ENCODE measurements around the gene CHMP6.

CHMP6 gene

GRCh38 chr17:80991645-80992076 lies at the start of gene CHMP6:
CHMP6 (plus strand) TSS chr17:80991841; CDS start chr17:80991919, 78 bp downstream.
- DNase-seq (ENCODE audit: low spot score), result peak; percentile 95

- peak; percentile 95 for DNase-seq (ENCODE audit: low spot score)
Measured at GRCh38 chr17:80942423-80943345, 49.0 kb upstream of the CHMP6 start.

DNA sequence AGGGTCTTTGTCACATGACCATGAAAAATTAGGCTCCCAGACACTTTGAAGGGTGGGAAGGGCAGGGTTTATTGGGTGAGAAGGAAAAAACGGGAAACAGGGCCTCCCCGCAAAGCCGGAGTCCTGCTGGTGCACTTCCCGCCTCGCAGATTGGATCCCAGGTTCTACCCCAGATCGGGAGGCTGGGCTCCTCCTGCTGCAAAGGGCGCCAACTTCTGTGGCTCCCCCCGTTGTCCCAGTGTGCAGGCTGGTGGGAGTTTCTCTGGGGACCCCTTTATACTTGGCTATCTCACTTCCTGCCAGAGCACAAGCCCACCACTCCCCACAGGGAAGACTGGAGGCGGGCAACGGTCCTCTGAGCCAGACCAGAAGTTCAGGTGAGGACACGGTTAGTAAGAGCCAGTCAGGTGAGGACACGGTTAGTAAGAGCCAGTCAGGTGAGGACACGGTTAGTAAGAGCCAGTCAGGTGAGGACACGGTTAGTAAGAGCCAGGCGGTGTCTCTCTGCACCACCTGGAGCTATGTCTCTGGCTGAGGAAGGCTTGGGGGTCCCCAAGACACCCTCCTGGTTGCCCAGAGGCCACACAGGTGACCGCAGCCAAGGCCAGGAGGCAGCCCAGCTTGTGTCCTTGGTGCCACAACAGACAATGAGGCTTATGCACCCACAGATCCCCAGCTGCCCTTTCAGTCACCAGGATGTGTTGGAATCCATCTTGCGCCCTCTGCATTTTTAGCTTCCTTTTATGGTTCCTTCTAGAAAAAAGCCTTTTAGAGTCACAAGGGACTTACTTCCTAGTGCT lies 48.1 kb upstream of the CHMP6 start:
- no peak for DNase-seq (ENCODE audit: low spot score)

- no peak for DNase-seq (ENCODE audit: low spot score)
Measured at GRCh38 chr17:80944326-80944725, 47.3 kb upstream of the CHMP6 start.

DNA sequence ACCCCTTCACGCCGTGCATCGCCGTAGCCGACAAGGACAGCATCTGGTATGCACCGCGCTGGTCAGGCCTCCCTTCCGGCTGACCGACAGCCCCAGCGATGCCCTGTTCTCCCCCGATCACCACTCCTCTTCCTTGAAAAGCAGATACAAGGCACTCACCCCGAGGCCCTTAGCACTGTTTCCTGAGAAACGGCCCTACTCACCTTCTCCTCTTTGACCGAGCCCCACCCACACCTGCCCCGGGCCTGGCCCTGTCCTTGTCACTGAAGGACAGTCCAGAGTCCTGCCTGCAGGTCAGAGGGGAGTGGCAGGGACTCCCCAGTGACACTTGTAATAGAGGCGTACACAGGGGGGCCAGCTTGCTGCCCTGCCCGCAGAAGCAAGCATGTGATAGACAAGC lies 45.9 kb upstream of the CHMP6 start:
- no peak for DNase-seq (ENCODE audit: low spot score)

DNA sequence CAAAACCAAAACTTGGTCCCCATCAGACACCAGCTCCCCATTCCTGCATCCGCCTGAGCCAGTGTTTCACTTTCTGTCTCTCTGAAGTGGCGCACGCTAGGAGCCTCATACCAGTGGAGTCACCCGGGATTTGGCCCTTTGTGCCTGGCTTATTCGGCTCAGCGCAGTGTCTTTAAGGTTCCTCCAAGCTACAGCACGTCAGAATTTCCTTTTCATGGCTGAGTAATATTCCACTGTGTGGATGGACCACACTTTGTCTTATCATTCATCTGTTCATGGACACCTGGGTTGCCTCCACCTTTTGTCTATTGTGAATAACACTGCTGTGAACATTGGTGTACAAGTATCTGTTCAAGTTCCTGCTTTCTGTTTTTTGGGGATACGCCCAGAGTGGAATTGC lies 45.2 kb upstream of the CHMP6 start:
- no peak for DNase-seq (ENCODE audit: low spot score)

DNA sequence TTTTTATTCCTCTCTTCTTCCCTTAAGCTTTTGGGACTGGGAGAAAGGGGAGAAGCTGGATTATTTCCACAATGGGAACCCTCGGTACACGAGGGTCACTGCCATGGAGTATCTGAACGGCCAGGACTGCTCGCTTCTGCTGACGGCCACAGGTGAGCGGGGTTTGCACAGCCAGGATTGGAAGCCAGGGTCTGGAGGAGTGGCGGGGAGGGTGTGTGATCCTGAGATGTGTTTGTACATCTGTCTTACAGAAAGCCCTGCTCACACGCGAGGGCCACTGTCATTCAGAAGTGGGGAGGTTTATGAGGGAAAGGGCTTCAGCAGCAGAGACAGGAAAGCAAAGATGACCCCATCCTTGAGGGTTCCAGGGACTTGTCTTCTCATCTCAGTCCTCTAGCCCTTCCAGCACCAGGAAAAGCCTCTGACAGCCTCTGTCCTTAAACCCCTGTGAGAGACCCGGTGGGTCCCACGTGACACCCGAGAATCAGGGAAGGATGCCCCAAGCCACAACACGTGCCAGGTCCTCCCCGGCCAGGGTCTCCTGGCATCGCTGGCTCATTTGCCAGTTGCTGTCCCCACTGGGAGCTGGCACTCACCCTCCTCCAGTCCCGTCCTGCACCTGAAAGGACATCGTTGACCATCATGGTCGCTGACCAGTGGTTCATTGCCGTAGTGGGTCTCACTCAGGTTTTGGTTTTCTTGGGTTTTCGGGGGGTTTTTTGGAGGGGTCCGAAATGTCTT lies 44.3 kb upstream of the CHMP6 start:
- no peak for DNase-seq (ENCODE audit: low spot score)

DNA sequence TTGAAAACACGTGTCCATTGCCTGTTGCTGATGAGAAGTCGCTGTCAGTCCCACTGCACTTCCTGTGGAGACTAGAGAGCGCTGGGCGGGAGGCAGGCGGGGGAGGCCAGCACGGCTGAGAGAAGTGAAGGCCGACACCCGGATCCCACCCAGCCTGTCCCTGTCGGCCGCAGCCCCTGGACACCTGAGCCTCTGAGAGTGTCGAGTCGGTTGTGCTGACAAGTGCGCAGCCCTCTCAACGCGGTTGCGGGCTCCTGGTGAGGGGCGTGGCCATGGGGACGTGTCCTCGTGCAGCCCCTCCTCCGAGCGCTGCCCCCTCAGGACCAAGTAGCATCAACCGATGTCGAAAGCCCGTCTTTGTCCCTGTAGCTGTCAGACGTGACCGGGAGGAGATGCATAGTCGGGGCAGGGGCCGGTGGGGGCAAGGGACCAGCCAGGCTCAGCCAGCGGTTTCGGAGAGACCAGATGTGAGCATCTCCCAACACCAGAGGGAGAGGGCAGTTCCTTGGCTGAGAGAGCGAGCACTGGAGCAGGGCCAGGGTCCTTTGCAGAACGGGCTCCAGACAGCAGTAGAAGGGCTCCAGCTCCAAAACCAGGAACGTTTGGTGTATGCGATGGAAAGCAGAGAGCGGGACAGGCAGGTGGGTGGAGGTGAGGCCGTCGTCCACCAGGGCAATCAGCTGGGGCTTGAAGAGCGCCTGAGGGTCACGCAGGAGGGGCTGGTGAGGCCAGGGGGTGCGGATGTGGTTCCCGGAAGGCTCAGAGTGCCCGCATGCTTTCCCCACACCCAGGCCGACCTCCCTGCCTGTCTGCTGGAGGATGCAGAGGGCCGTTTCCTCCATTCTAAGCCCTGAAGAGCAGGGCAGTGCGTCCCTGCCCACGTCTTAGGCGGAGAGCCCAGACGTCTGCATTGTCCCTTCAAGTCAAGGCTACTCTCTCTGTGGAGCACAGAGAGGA lies 43.3 kb upstream of the CHMP6 start:
- DNase-seq (ENCODE audit: low spot score), result no peak

DNA sequence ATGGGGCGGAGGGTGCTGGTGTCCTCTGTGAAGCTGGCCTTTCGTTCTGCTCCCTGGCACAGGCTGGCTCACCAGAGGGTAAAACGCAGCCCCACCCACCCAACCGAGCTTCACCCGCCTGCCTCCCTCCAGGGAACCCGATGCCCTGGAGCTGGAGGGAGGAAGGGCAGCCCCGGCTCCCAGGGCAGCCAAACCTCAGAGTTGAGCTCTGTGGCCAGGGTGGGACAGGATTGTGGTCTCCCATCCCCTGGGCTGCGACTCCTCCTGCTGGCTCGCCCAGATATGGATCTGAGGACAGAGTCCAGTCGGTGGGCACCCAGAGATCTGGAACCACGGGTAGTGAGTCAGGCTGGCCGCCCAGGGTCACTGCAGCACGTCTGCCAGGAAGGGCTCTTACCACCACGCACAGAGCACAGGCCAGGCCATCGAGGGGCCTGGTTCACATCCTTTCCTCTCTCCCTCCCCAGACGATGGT lies 42.6 kb upstream of the CHMP6 start:
- no peak for DNase-seq (ENCODE audit: low spot score)

DNA sequence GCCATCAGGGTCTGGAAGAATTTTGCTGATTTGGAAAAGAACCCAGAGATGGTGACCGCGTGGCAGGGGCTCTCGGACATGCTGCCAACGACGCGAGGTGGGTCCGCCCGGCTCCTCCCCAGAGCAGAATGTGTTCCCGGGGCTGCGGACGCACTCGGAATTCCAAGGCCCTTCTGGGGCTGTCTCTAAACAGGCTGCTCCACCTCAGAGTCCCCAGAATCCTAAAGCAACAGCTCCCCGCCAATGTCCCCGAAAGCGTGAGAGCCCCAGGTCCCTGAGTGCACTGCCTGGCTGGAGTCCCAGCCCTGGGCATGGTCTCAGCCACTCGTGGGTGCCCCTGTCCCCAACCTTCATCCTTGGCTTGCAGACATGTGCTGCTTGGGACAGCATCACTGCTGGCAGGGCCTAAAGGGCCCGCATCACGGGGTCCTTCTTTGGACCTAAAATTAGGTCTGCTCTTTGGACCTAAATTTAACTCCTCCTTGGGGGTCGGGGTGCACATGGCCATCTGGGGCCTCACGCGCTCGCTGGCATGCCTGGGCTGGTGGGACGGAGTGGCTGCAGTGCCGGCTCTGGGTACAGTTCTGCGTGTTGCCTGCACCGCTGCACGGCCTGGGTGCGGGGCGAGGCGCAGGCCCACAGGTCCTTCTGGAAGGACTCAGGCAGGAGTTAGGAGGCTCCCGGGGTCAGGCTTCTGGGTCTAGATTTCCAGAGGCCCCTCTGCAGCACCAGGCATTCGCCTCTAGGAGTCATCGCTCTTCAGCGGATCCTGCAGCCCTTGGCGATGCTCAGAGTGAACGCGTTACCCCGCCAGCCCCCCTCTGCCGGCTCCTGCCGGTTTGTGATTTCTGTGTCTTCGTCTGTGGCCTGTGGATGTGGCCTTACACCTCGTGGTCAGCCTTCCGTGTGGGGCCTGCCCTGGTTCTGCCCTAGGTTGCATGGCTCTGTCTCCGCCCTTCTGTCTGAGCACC lies 41.9 kb upstream of the CHMP6 start:
- DNase-seq (ENCODE audit: low spot score), result no peak

DNA sequence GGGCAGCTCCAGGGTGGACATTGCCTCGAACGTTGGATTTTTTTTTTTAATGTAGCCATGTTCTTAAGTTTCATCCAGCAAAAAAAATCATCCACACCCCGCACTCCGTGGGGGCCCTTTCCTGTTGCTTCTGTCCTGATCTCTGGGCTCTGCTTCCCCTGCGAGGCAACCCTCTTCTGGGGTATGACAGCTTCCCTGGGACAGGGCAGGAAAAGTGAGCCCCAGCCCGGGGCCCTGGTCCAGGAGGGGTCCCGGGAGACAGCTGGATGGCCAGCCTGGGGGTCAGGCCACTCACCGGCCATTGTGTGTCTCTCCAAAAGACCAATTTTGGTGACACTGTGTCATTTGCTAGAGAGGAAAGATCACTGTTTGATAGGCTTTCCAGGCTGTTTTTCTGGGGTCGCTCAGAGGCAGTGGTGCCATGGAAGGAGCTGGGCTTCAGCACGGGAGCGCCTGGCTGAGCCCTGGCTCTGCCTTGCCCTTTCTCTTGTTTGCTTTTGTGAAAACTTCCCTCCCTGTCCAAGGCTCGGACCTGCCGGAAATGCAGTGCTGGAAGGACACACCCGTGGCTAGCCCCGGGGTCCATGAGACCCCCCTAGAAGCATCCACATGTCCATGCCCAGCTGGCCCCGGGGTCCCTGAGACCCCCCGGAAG lies 41.0 kb upstream of the CHMP6 start:
- no peak for DNase-seq (ENCODE audit: low spot score)

- no peak for DNase-seq (ENCODE audit: low spot score)
Measured at GRCh38 chr17:80951121-80952090, 40.2 kb upstream of the CHMP6 start.

DNA sequence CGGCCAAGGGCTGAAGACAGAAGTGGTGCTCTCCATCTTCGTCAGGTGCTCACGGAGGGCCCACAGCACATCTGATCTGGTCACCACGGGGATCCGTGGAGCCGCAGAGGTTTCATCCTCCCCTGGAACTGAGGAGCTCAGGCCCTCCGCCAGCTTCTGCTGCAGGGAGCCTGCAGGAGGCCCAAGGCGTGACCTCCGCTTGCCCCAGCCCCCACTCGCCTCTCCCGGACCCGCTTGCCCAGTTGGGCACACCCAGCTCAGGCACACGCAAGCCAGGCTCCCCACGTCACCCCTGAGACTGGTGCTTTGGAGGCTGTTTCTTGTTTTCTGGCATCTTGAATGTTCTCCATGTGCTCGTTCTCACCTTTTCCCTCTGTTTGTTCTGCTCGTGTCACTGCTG lies 39.4 kb upstream of the CHMP6 start:
- no peak for DNase-seq (ENCODE audit: low spot score)

GRCh38 chr17:80953471-80954315 lies 37.9 kb upstream of the CHMP6 start:
- no peak for DNase-seq (ENCODE audit: low spot score)

GRCh38 chr17:80955078-80955477 lies 36.6 kb upstream of the CHMP6 start:
- no peak for DNase-seq (ENCODE audit: low spot score)

DNA sequence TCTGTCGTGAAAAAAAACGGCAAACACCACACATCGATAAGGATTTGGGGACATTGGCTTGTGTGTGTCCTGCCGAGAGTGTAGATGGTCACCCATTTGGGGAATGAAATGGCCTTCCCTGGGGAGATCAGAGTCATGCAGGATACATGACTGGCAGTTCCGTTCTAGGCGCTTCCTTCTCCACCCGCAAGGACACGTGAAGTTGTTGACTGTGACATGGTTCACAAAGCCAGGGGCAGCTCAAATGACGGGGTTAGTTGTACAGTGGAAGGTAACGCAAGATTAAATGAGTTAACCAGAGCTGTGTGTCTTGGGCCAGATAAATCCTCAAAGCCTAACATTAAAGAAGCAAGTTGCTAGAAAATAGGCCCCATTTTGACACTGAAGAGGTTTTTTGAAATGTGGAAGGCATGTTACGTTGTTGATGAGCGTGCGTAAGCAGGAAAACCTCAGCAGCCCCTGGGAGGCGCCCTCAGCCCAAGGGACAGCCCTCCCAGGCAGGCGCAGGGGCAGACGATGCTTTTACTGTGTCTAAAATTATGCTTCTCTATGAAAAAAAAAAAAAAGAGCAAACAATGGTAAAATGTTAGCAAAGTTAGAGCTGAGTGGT lies 35.9 kb upstream of the CHMP6 start:
- DNase-seq (ENCODE audit: low spot score), result no peak
